ENCODE results near the gene ATP6V1F.

DNA sequence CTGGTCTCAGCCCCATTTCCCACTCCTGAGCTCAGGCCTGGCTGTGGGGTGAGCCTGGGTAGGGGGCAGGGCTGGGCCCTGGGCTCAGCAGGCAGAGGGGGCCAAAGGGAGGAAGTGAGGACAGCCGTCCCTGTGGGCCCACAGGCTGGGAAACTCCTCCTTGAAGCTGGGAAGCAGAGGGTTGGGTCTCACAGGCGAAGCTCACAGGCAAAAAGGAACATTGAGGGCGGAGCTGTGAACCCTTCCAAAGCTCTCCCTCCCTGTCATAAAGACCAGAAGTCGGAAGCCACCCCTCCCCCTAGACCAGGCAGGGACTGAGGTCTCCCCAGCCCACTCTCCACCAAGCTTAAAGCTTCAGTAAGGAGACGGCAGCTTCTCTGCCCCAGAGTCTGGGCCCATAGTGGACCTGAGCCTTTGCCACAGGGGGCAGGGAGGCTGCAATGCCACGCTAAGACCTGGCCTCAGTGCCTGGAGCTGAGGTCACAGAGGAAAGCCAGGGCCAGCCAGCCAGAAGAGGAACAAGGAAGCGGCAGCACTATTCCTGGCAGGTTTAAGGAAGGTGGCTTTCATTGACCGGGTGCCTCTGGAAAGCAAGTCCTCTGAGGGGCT is 48.9 kb downstream of the ATP6V1F start:
- TF ChIP-seq, protein P1, sequence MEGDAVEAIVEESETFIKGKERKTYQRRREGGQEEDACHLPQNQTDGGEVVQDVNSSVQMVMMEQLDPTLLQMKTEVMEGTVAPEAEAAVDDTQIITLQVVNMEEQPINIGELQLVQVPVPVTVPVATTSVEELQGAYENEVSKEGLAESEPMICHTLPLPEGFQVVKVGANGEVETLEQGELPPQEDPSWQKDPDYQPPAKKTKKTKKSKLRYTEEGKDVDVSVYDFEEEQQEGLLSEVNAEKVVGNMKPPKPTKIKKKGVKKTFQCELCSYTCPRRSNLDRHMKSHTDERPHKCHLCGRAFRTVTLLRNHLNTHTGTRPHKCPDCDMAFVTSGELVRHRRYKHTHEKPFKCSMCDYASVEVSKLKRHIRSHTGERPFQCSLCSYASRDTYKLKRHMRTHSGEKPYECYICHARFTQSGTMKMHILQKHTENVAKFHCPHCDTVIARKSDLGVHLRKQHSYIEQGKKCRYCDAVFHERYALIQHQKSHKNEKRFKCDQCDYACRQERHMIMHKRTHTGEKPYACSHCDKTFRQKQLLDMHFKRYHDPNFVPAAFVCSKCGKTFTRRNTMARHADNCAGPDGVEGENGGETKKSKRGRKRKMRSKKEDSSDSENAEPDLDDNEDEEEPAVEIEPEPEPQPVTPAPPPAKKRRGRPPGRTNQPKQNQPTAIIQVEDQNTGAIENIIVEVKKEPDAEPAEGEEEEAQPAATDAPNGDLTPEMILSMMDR (conservative IDR thresholded peaks at IDR 0.05; ENCODE audit: low read length) = no peak
- TF ChIP-seq EZH2phosphoT487 (IDR thresholded peaks at IDR 0.05; ENCODE audit: borderline replicate concordance, low read depth, low read length) = no peak

Data from OCI-LY7 (cell line).